GM15510 (cell line): ENCODE results near the gene ATXN1.

Experiments used
- POLR2A ChIP-seq: IDR thresholded peaks from 3 replicates; pipeline ENCODE4 v1.6.1; 2011; ENCODE audit warnings: borderline replicate concordance; ENCODE audit not compliant: insufficient read length; ENCODE audit errors: extremely low read depth

The ATXN1 gene

GRCh38 chr6:16787128-16787682 is 25.9 kb upstream of the ATXN1 start:
- TF ChIP-seq POLR2A = no peak

DNA sequence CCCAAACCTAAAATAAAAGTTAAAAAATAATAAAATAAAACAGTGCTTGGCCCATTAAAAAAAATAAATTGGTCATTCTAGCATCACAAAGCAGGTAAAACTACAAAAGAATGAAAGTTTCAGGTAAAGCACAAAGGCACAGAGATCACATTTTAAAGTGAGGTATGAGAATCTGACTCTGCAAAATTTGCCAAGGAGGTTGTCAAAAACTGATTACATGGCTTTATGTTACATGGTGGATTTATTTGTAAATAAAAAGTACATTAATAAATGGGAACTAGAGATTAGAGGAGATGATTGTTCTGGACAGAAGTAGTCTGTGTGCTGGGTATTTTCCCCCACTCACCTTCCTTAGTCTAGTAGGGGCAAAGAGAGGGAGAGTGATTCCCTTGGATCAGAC is 24.2 kb upstream of the ATXN1 start:
- TF ChIP-seq POLR2A = no peak

DNA sequence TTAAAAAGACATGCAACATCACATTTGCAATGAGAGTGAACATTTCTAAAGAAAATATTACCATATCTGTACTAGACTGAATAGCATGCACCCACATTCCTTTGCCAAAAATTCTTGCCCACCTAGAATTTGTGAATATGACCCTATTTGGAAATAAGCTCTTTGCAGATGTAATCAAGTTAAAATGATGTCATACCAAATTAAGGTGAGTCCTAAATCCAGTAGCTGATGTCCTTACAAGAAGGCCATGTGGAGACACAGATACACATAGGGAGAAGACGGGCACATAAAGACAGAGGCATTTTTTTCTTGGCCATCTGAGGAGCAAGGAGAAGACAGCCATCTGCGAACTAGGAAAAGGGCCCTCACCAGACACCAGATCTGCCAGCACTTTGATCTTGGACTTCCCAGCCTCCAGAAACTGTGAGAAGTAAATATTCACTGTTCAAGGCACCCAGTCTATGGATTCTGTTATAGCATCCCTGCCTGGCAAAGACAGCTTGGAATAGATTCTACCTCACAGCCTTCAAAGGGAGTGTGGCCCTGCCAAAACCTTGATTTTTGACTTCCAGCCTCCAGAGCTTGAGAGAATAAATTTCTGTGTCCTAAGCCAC is 22.8 kb upstream of the ATXN1 start:
- no peak for TF ChIP-seq POLR2A

GRCh38 chr6:16783509-16783908 is 22.2 kb upstream of the ATXN1 start:
- TF ChIP-seq POLR2A = no peak

- no peak for TF ChIP-seq POLR2A
These were observed 21.0 kb upstream of the ATXN1 start for GRCh38 chr6:16782278-16782677.

GRCh38 chr6:16781348-16782169 is 20.3 kb upstream of the ATXN1 start:
- TF ChIP-seq POLR2A = no peak

DNA sequence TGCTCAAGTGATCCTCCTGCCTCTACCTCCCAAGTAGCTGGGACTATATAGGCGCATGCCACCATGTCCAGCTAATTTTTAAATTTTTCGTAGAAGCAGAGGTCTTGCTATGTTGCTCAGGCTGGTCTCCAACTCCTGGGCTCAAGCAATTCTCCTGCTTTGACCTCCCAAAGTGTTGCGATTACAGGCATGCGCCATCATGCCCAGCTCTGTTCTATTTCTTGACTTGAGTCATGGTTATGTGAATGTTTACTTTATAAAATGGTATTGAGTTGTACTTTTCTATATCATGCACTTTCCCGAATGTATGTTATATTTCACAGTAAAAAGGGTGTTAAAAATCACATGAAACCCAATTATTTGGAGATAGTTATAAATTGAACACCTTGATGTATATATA is 17.3 kb upstream of the ATXN1 start:
- TF ChIP-seq POLR2A = no peak

DNA sequence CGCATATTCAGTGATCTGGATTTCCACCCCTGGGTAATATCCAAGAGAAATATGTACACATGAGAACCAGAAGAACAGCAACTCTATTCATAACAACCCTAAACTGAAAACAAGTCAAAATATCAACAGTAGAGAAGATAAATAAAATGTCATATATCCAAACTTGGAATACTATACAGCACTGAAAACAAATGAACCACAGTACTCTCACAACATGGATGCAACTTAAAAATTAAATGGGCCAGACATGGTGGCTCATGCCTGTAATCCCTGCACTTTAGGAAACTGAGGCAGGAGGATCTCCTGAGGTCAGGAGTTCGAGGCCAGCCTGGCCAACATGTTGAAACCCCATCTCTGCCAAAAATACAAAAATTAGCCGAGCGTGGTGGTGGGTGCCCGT is 16.5 kb upstream of the ATXN1 start:
- TF ChIP-seq POLR2A = no peak

- no peak for TF ChIP-seq POLR2A
These were observed 15.2 kb upstream of the ATXN1 start for GRCh38 chr6:16776394-16777017.

DNA sequence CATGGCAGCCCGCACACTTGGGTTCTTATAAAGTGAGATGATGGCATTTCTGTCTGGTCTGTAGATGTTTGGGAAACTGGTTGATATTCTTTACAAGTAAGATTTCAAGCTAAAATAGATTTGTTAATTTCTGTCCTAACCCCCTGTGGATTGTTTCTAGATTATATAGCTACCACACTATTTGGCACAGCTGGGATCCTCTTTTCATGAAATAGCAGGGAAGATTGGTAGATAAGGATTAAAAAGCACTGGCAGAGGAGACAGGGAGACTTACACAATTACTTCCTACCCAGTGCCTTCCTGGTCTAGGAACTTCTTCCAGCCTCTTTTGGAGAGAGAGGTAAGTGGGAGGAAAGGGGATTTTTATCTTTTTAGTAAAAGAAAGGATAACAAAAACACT is 13.2 kb upstream of the ATXN1 start:
- no peak for TF ChIP-seq POLR2A

- TF ChIP-seq POLR2A = no peak
These were observed 12.1 kb upstream of the ATXN1 start for GRCh38 chr6:16773362-16773761.

DNA sequence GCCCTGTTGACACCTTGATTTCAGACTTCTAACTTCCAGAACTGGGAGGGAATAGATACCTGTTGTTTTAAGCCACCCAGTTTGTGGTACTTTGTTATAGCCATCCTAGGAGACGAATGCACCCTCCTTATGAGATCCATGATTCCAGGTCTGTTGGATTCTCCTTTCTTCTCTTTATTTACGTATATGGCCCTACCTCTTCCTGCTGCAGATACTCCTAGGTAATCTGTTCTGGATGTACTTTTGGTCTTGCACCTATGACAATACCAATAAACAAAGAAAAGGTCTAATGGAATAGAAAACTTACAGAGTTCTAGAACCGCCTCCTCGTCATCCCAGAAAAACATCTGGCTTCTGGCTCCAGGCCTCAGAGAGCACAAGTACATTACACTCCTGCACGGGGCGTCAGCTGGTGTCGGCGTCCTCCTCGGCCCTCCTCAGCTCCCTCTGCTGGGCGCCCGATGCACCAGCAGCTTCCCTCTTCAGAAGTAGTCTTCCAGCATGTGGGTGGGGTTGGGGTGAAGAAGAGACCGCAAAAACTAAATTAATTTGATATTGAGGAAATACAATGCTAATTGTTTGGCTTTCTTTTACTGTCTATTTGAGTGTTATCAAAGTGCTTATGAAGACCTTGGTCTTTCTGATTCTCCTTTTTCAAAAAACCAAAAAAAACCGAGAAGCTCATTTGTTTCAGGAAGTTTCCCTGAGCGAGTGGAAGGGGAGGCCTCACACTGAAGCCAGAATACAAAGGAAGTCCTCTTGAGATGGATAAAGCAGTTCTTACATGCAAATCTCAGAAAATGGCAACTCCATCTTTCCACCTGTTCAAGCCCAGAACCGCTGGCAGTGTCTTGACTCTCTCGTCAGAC is 9.7 kb upstream of the ATXN1 start:
- no peak for TF ChIP-seq POLR2A

- no peak for TF ChIP-seq POLR2A
These were observed 8.7 kb upstream of the ATXN1 start for GRCh38 chr6:16769986-16770376.

GRCh38 chr6:16769131-16769985 is 8.1 kb upstream of the ATXN1 start:
- TF ChIP-seq POLR2A = no peak
